Large intestine (tissue), 3 donors: Measurements from ENCODE around the gene ZNF407. TPM values are rescaled to one million over a fixed set of nuclear protein-coding genes. Genes with fewer than 3 reads are reported as not detected.
"Not testable (repeated sequence)": the region's sequence is repeated elsewhere in the genome, so short reads cannot be mapped to it uniquely, and the experiment has no call there.

Source experiments
- DNase-seq, 2 donors: peaks; one replicate each; pipeline versions ENCODE4 v3.0.0 to v3.0.0-alpha.2; 2013
- H3K27ac ChIP-seq: one replicate; pipeline ENCODE4 v1.5.1; 2013; ENCODE audit warnings: low read length
- H3K27me3 ChIP-seq: 2 replicates; pipeline ENCODE4 v1.6.1; 2013; ENCODE audit warnings: low read length; ENCODE audit not compliant: control insufficient read depth, insufficient read depth
- H3K36me3 ChIP-seq: 2 replicates; pipeline ENCODE4 v1.6.1; 2013; ENCODE audit warnings: low read length; ENCODE audit not compliant: control insufficient read depth, insufficient read depth
- H3K4me1 ChIP-seq: one replicate; pipeline ENCODE4 v1.6.1; 2013; ENCODE audit warnings: low read length; ENCODE audit not compliant: control insufficient read depth, insufficient read depth
- H3K4me3 ChIP-seq: one replicate; pipeline ENCODE4 v1.5.1; 2013; ENCODE audit warnings: low read length
- H3K9me3 ChIP-seq: one replicate; pipeline ENCODE4 v1.6.1; 2013; ENCODE audit warnings: mild to moderate bottlenecking, low read depth, low read length, moderate library complexity; ENCODE audit not compliant: control insufficient read depth
- WGBS: methylation state at CpG from one replicate; pipeline ENCODE4 v1.1.5; 2013; ENCODE audit warnings: low lambda C conversion rate; ENCODE audit not compliant: insufficient coverage; 5-methylcytosine and 5-hydroxymethylcytosine counted together
- polyA plus RNA-seq: library from polyadenylated mRNA; unstranded; fragments of 120-200 nt; gene quantifications from one replicate; pipeline ENCODE4 v1.2.1, GENCODE V29; 2013

The ZNF407 gene
- polyA plus RNA-seq, 1 donor = 6.6 TPM

- peak in 1 of 2 donors; percentile 53 for DNase-seq
- 11% methylated on average over 1 of the region's 3 CpGs for WGBS
- no peak overlapping the region for H3K4me3 ChIP-seq
- no peaks in the 10 kb centered on the region for H3K36me3 ChIP-seq
- H3K4me1 ChIP-seq = peaks cover 35% of the 10 kb centered on the region
- H3K27ac ChIP-seq = peak overlapping the region; percentile 72
- H3K9me3 ChIP-seq = peaks cover 5% of the 10 kb centered on the region
- H3K27me3 ChIP-seq = no peaks in the 10 kb centered on the region
These were observed 33.7 kb upstream of the ZNF407 start for GRCh38 chr18:74563999-74564398.

GRCh38 chr18:74565164-74565563, 32.5 kb upstream of the ZNF407 start:
- H3K9me3 ChIP-seq, H3K27me3 ChIP-seq, H3K4me3 ChIP-seq, H3K36me3 ChIP-seq: not testable (repeated sequence)
- WGBS = no CpG with 5 or more reads among the region's 1 CpG
- peak overlapping the region; percentile 72 for H3K27ac ChIP-seq
- peak in 1 of 2 donors; percentile 72 for DNase-seq
- H3K4me1 ChIP-seq = peaks cover 35% of the 10 kb centered on the region

- not testable (repeated sequence) for H3K27me3 ChIP-seq, DNase-seq, H3K36me3 ChIP-seq, H3K4me3 ChIP-seq, H3K9me3 ChIP-seq
- H3K27ac ChIP-seq = peak overlapping the region; percentile 72
- WGBS = no CpG with 5 or more reads among the region's 3 CpGs
- peaks cover 35% of the 10 kb centered on the region for H3K4me1 ChIP-seq
These were observed 31.7 kb upstream of the ZNF407 start for GRCh38 chr18:74565993-74566392.

GRCh38 chr18:74567822-74568221, 29.8 kb upstream of the ZNF407 start:
- no CpG with 5 or more reads among the region's 7 CpGs for WGBS
- no peaks in the 10 kb centered on the region for H3K27me3 ChIP-seq
- H3K9me3 ChIP-seq = peaks cover 5% of the 10 kb centered on the region
- no peak for DNase-seq
- H3K4me1 ChIP-seq = peaks cover 30% of the 10 kb centered on the region
- H3K27ac ChIP-seq = no peak overlapping the region
- no peak overlapping the region for H3K4me3 ChIP-seq
- no peaks in the 10 kb centered on the region for H3K36me3 ChIP-seq

GRCh38 chr18:74569401-74569800, 28.3 kb upstream of the ZNF407 start:
- no peak overlapping the region for H3K4me3 ChIP-seq
- peaks cover 16% of the 10 kb centered on the region for H3K4me1 ChIP-seq
- no peaks in the 10 kb centered on the region for H3K27me3 ChIP-seq
- H3K36me3 ChIP-seq = no peaks in the 10 kb centered on the region
- whole genome bisulfite sequencing = no CpG with 5 or more reads among the region's 4 CpGs
- no peak overlapping the region for H3K27ac ChIP-seq
- no peak for DNase-seq
- H3K9me3 ChIP-seq = peaks cover 5% of the 10 kb centered on the region

- peak in 1 of 2 donors; percentile 17 for DNase-seq
- 67% methylated on average over 1 of the region's 4 CpGs for WGBS
- H3K27me3 ChIP-seq = no peaks in the 10 kb centered on the region
- H3K4me1 ChIP-seq = peaks cover 8% of the 10 kb centered on the region
- H3K4me3 ChIP-seq = no peak overlapping the region
- no peak overlapping the region for H3K27ac ChIP-seq
- peaks cover 5% of the 10 kb centered on the region for H3K9me3 ChIP-seq
- H3K36me3 ChIP-seq = no peaks in the 10 kb centered on the region
These were observed 27.4 kb upstream of the ZNF407 start for GRCh38 chr18:74570266-74570665.

- no peaks in the 10 kb centered on the region for H3K9me3 ChIP-seq
- H3K27ac ChIP-seq = no peak overlapping the region
- H3K4me1 ChIP-seq = no peaks in the 10 kb centered on the region
- no CpG with 5 or more reads among the region's 12 CpGs for WGBS
- no peaks in the 10 kb centered on the region for H3K36me3 ChIP-seq
- H3K4me3 ChIP-seq = no peak overlapping the region
- H3K27me3 ChIP-seq = no peaks in the 10 kb centered on the region
- no peak for DNase-seq
These were observed 25.6 kb upstream of the ZNF407 start for GRCh38 chr18:74571895-74572680.

- no peaks in the 10 kb centered on the region for H3K27me3 ChIP-seq
- no peaks in the 10 kb centered on the region for H3K36me3 ChIP-seq
- H3K4me1 ChIP-seq = no peaks in the 10 kb centered on the region
- no peak overlapping the region for H3K4me3 ChIP-seq
- no peak overlapping the region for H3K27ac ChIP-seq
- no peaks in the 10 kb centered on the region for H3K9me3 ChIP-seq
- DNase-seq = no peak
These were observed 24.6 kb upstream of the ZNF407 start for GRCh38 chr18:74573053-74573452.

GRCh38 chr18:74574916-74575315, 22.8 kb upstream of the ZNF407 start:
- WGBS = no CpG with 5 or more reads among the region's 2 CpGs
- DNase-seq = no peak
- no peaks in the 10 kb centered on the region for H3K27me3 ChIP-seq

GRCh38 chr18:74577019-74577418, 20.7 kb upstream of the ZNF407 start:
- Histone ChIP-seq H3K4me3 (no peak overlapping the region), H3K27me3 (no peaks in the 10 kb centered on the region), H3K27ac (no peak overlapping the region), H3K9me3 (no peaks in the 10 kb centered on the region), H3K4me1 (no peaks in the 10 kb centered on the region), H3K36me3 (no peaks in the 10 kb centered on the region)
- DNase-seq = no peak
- no CpG with 5 or more reads among the region's 5 CpGs for WGBS

More at GRCh38 chr18:74574916-74575315, 22.8 kb upstream of the ZNF407 start:
- Histone ChIP-seq H3K4me3 (no peak overlapping the region), H3K36me3 (no peaks in the 10 kb centered on the region), H3K4me1 (no peaks in the 10 kb centered on the region), H3K9me3 (no peaks in the 10 kb centered on the region), H3K27ac (no peak overlapping the region)

GRCh38 chr18:74579496-74580065, 18.1 kb upstream of the ZNF407 start:
- H3K4me3 ChIP-seq = no peak overlapping the region
- no peaks in the 10 kb centered on the region for H3K36me3 ChIP-seq
- WGBS = 40% methylated on average over 1 of the region's 8 CpGs
- no peak overlapping the region for H3K27ac ChIP-seq
- DNase-seq = no peak
- no peaks in the 10 kb centered on the region for H3K4me1 ChIP-seq
- H3K9me3 ChIP-seq = no peaks in the 10 kb centered on the region
- no peaks in the 10 kb centered on the region for H3K27me3 ChIP-seq
